GM19193 (cell line): Measurements from ENCODE around the gene ZNF718.

Experiments used
- POLR2A ChIP-seq: IDR thresholded peaks from 4 replicates; pipeline ENCODE4 v1.6.1; 2011; ENCODE audit not compliant: insufficient read depth, insufficient read length; ENCODE audit errors: extremely low read depth

Gene ZNF718

DNA sequence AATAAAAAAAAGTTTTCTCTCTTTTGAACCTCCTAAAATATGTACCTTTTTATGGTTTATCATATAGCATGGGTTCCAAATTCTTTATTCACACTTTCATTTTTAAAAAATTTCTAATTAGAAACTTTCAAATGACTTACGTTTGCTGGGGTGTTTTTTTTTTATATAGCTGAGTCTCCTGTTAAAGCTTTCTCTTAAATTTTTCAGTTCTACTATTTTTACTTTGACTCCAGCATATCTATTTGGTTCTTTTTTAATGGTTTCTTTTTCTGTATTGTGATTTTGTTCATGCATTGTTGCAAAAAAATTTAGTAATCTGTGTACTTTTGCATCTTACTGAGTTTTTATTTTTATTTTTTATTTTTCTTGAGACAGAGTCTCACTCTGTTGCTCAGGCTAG is 22.3 kb downstream of the ZNF718 start:
- TF ChIP-seq POLR2A = no peak

DNA sequence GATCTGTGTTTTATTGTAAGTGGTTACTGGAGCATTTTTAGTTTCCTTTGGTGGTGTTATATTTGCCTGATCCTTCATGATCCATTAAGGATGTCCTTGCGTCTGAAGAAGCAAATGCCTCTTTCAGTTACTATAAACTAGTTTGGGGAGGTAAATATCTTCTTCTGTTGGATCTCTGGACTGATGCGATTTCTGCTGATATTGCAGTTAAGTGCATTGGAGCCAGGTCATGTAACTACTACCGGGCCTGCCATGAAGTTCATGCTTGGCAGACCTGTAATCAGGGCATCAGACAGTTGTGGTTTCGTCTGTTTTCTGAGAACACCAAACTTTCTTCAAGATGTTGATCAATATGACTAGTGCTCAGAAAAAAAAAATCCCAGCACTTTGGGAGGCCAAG is 22.9 kb downstream of the ZNF718 start:
- TF ChIP-seq POLR2A = no peak

DNA sequence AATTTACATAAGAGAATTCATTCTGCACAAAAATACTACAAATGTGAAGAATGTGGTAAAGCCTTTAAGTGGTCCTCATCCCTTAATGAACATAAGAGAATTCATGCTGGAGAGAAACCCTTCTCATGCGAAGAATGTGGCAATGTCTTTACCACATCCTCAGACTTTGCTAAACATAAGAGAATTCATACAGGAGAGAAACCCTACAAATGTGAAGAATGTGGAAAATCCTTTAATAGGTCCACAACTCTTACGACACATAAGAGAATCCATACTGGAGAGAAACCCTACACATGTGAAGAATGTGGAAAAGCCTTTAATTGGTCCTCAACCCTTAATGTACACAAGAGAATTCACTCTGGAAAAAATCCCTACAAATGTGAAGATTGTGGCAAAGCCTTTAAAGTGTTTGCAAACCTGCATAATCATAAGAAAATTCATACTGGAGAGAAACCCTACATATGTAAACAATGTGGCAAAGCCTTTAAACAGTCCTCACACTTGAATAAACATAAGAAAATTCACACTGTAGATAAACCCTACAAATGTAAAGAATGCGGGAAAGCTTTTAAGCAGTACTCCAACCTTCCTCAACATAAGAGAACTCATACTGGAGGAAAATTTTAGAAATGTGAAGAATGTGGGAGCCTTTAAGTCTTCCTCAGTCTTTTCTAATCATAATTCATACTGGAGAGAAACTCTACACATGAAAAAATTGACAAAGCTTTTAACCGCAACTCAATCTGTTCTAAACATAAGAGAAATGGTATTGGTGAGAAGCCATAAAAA is 37.4 kb downstream of the ZNF718 start:
- no peak for TF ChIP-seq POLR2A

DNA sequence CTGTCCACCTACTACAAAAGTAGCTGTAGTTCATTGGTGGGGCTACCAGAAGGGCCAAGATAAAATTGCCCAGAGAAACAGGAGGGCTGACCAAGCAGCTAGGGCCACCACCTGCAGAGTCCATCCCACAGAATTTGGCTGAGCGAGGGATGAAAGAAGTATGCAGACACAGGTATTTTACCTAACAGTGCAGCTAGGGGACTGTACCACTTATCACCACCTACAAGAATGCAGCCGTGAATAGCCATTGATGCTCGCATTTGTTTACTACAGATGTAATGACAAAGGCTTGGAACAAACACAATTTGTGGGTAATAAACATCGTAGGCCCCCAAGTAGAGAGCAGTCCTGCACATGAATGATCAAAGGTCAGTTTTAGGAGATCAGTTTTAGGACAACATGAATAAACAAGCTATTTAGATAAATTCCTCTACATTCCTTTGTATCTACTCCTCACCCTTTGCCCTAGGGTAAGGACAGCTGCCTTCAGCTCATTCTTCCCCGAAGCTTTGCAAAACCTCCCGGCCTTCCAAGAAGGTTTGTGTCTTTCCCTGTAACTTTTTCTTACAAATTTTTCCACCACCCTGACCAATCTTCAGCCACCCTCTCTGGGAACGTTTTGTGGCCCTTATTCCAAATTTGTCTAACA is 49.5 kb downstream of the ZNF718 start:
- TF ChIP-seq POLR2A = no peak

DNA sequence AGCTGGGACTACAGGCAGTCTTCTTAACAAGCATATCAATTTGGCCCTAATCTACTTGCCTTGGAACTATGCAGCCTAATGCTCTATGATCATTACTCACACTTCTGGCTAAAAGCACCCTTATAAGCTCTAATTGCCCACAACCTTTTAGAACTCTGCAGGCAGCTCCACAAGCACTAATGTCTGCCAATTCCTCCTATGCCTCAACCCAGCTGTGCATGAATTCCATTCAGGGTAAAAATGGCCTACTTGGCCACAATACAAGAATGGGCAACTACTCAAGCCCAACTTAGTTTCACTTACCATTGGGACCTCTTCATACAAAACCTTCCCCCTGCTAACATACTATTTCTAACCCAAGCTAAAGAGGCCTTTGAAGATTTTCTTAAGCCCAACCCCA is 51.7 kb downstream of the ZNF718 start:
- no peak for TF ChIP-seq POLR2A

DNA sequence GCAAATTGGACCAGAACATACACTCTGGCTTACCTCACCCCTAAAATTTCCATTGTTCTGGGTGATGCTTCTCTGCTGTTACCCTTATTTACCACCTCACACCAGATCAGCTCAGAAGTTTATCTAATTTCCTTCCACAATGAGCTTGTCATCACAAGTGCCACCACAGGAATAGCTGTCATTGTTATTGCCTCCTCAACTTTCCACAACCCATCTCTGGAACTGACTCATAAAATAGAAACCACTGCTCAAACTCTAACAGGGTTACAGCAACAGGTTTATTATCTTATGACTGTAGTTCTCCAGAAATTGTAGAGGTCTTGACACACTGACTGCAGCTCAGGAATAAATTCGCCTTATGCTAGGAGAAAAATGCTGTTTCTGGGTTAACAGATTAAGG is 52.7 kb downstream of the ZNF718 start:
- TF ChIP-seq POLR2A = no peak

DNA sequence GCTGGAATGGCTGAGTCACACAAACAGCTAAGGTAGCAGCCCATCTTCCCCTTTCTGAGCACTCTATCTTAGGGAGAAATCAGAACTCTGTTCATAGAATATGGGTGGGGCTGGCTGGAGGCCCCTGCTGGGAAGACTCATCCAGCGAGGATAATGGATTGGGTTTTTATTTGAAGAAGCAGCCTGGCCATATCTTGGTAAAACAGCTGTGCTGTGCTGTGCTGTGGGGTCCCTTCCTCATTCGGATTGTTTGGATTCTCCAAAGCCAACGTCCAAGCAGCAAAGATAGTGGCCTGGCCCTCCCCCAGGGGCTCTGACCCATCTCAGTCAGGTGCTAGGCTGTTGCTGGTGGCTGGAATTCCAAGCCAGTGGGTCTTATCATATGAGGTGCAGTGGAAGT is 63.8 kb downstream of the ZNF718 start:
- TF ChIP-seq POLR2A = no peak

DNA sequence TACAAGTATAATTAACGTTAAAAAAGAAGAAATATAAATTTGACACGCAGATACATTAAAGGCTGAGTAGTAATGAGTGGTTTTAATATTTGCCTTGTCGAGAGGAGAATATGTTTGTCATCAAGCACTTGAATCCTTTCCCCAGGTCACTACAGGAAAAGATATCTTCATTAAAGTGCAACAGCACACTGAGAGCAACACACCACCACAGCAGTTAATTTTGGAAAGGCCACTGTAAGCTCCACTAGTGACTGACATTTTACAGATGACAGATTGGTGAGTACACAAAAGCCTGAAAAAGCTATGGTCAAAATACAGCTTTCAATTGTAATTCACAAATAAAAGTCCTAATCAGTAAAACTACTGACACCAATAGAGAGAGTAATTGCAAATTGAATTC is 76.6 kb downstream of the ZNF718 start:
- TF ChIP-seq POLR2A = no peak

DNA sequence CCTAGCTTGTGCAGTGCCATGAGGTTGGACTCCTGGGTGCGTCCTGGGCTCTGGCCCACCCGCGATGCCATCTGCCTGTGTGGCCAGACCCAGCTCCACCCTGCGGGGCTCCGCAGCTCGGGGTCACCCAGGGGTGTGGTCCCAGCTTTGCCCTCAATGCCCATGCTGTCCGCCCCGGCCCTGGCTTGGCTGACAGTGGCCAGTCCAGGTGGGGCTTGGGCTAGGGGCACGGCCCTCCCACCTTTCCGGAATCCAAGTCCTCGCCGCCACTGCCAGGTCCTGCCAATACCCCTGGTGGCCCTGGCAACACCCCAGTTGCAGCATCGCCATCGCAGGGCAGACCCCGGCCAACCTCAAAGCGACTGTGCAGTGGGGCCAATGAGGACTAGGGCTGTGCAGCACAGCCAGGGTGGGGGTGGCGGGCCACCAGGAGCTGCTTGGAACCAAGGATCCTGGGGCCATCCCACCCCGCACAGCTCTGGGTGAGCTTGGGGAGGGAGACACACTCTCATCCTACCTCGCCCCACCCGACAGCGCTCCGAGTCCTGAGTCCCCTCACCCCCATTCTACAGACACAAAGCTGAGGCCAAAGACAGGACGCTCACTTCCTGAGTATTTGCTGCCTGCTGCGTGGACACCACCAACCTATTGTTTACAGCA is 80.9 kb downstream of the ZNF718 start:
- no peak for TF ChIP-seq POLR2A

DNA sequence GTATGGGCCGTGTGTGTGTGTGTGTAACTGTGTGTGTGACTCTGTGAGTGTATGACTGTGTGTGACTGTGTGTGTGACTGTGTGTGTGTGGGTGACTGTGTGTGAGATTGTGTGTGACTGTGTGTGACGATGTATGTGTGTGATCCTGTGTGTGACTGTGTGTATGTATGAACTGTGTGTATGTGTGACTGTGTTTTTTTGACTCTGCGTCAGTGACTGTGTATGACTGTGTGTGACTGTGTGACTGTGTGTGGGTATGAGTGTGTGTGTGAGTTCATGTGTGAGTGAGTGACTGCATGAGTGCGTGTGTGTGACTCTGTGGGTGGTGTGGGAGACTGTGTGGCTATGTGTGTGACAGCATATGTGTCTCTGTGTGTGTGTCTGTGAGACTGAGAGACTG is 81.8 kb downstream of the ZNF718 start:
- TF ChIP-seq POLR2A = no peak

DNA sequence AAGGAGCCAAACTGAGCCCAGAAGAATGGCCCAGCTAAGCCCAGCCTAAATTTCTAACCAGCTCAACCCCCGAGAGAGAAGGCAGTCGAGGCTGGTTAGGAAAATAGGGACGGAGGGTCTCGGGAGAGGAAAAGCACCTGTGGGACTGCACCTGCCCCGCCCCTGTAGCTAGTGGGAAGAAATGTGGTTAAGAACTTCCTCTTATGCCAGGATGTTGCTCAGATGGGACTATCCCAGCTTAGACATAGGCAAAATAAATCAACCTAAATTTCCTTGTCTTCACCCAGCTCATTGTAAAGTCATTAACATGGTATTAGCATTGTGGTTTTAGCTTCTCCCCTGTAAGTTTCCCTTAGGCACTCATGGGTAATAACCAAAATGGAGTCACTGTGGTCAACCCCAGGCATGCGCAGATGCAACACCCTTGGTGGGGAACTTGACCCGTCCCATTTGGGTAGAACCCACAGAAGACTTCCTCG is 86.8 kb downstream of the ZNF718 start:
- no peak for TF ChIP-seq POLR2A

DNA sequence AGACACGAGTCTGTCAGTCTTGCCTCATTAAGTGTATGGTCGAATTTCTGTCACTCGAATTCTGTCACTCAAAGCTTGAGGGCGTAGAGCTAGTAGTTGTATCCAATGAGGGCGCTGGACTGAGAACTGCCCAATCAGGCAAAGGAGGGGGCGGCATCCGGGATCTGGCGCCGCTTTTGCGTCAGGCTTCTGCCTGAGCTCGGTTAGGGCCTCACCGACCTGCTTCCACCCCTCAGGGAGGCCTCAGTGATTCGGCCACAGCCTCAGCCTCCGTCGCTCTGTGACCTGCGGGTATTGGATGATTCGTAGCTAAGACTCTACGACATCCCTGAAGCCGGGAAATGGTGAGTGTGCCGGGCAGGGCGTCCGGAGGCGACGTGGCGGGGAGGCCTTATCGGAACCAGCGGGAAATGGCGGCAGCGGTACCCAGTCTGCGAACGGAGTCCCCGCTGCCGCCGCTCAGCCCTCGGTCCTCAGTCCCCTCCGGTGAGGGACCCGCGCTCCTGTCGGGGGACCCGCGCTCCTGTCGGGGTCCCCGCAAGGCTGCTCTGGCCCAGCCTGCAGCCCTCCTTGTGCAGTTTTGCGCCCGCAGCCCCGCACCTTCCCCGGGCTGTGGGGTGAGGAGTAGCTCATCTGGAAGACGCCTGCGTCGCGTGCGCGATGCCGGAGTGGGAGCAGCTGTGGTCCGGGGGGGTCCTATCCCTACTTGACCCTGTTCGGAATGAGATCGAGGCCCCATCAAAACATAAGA is 88.3 kb downstream of the ZNF718 start:
- no peak for TF ChIP-seq POLR2A
